GM12892 (cell line): ENCODE data around the gene RBM33.
A peak's percentile ranks its signal among the peaks of the same experiment; 100 is the strongest.

Experiments used
- DNase-seq: peaks from one replicate; pipeline ENCODE4 v3.0.0; 2011; ENCODE audit not compliant: insufficient read length
- FAIRE-seq: peaks from 2 replicates; lab custom pipeline; 2011; peaks lifted over from hg19 to GRCh38; lab: Jason Lieb, UNC
- POLR2A ChIP-seq: IDR thresholded peaks from 2 replicates; pipeline ENCODE4 v1.6.1; 2011; ENCODE audit warnings: low read depth, low read length, control low read depth
- POLR2AphosphoS5 ChIP-seq: IDR thresholded peaks from 2 replicates; pipeline ENCODE4 v1.6.1; 2011; ENCODE audit warnings: low read depth, low read length, control low read depth
- TAF1 ChIP-seq: IDR thresholded peaks from 2 replicates; pipeline ENCODE4 v1.6.1; 2011; ENCODE audit warnings: low read depth, mild to moderate bottlenecking, control low read depth, low read length, borderline replicate concordance

The RBM33 gene

GRCh38 chr7:155735442-155736115 lies 91.1 kb downstream of the RBM33 start:
- no peak for DNase-seq
- no peak for TF ChIP-seq TAF1
- TF ChIP-seq POLR2AphosphoS5, result no peak
- no peak for TF ChIP-seq POLR2A
- no peak for FAIRE-seq

- FAIRE-seq (no peak), DNase-seq (no peak)
- TF ChIP-seq POLR2A, result no peak
- TF ChIP-seq TAF1, result no peak
- TF ChIP-seq POLR2AphosphoS5, result no peak
These were observed 93.1 kb downstream of the RBM33 start for GRCh38 chr7:155737590-155737989.

GRCh38 chr7:155738104-155738503 lies 93.6 kb downstream of the RBM33 start:
- DNase-seq, result no peak
- no peak for TF ChIP-seq POLR2A
- no peak for TF ChIP-seq POLR2AphosphoS5
- TF ChIP-seq TAF1, result no peak
- FAIRE-seq, result no peak

GRCh38 chr7:155738652-155739537 lies 94.4 kb downstream of the RBM33 start:
- FAIRE-seq (peak; percentile 53), DNase-seq (no peak)
- no peak for TF ChIP-seq POLR2A
- TF ChIP-seq POLR2AphosphoS5, result no peak
- TF ChIP-seq TAF1, result no peak

- TF ChIP-seq POLR2A (no peak), POLR2AphosphoS5 (no peak), TAF1 (no peak)
- FAIRE-seq (no peak), DNase-seq (no peak)
These were observed 95.2 kb downstream of the RBM33 start for GRCh38 chr7:155739538-155740143.

GRCh38 chr7:155741082-155741481 lies 96.6 kb downstream of the RBM33 start:
- FAIRE-seq (no peak), DNase-seq (no peak)
- TF ChIP-seq TAF1, result no peak
- no peak for TF ChIP-seq POLR2AphosphoS5
- TF ChIP-seq POLR2A, result no peak

GRCh38 chr7:155741805-155742204 lies 97.3 kb downstream of the RBM33 start:
- no peak for FAIRE-seq
- DNase-seq, result no peak
- TF ChIP-seq TAF1 (no peak), POLR2AphosphoS5 (no peak), POLR2A (no peak)

- TF ChIP-seq POLR2AphosphoS5 (no peak), POLR2A (no peak), TAF1 (no peak)
- FAIRE-seq (no peak), DNase-seq (no peak)
These were observed 98.7 kb downstream of the RBM33 start for GRCh38 chr7:155743177-155743576.

- no peak for DNase-seq
- TF ChIP-seq TAF1 (no peak), POLR2A (no peak), POLR2AphosphoS5 (no peak)
- FAIRE-seq, result no peak
These were observed 100.7 kb downstream of the RBM33 start for GRCh38 chr7:155744971-155745683.

- TF ChIP-seq POLR2A (no peak), POLR2AphosphoS5 (no peak), TAF1 (no peak)
- FAIRE-seq, result peak; percentile 36
- no peak for DNase-seq
These were observed 101.3 kb downstream of the RBM33 start for GRCh38 chr7:155745737-155746136.

- DNase-seq (no peak), FAIRE-seq (no peak)
- TF ChIP-seq TAF1 (no peak), POLR2AphosphoS5 (no peak), POLR2A (no peak)
These were observed 101.7 kb downstream of the RBM33 start for GRCh38 chr7:155746188-155746587.
